Mesothelial cell of epicardium (in vitro differentiated cells): ENCODE results near the gene CHST13. TPM values are rescaled to one million over a fixed set of nuclear protein-coding genes. Genes with fewer than 3 reads are reported as not detected.

Experiments used
- DNase-seq, 2 experiments: peaks; one replicate each; pipeline ENCODE4 v3.0.0; 2021; ENCODE audit warnings: low spot score in 2 of 2; ENCODE audit not compliant: unreplicated experiment in 2 of 2
- H3K27ac Mint-ChIP-seq: 2 replicates; pipeline ENCODE4 v1.8.0; 2021; ENCODE audit warnings: mixed read lengths
- H3K27me3 Mint-ChIP-seq: 2 replicates; pipeline ENCODE4 v1.8.0; 2021; ENCODE audit warnings: low read depth, mixed read lengths
- H3K36me3 Mint-ChIP-seq: 2 replicates; pipeline ENCODE4 v1.8.0; 2021; ENCODE audit warnings: mixed read lengths
- H3K4me1 Mint-ChIP-seq: 2 replicates; pipeline ENCODE4 v1.8.0; 2021; ENCODE audit warnings: mixed read lengths
- H3K4me3 Mint-ChIP-seq: 2 replicates; pipeline ENCODE4 v1.8.0; 2021; ENCODE audit warnings: mild to moderate bottlenecking, moderate library complexity, mixed read lengths
- H3K9me3 Mint-ChIP-seq: 2 replicates; pipeline ENCODE4 v1.8.0; 2021; ENCODE audit warnings: mixed read lengths
- CTCF ChIP-seq: fragments of 200-600 bp; sonication (generic); IDR thresholded peaks from one replicate; pipeline ENCODE4 v1.5.0; 2021; ENCODE audit warnings: antibody characterized with exemption; ENCODE audit not compliant: unreplicated experiment
- total RNA-seq: library from RNA; stranded (reverse); gene quantifications from 3 replicates; pipeline ENCODE4 v1.2.1, GENCODE V29; 2021

Gene CHST13
- total RNA-seq, 1 donor from 2014 or later, result not detected

GRCh38 chr3:126494970-126495230 lies 29.1 kb upstream of the CHST13 start:
- H3K27me3 Mint-ChIP-seq, result no peaks in the 10 kb centered on the region
- no peak for DNase-seq
- H3K4me3 Mint-ChIP-seq, result no peak overlapping the region
- no peak for TF ChIP-seq CTCF
- no peaks in the 10 kb centered on the region for H3K4me1 Mint-ChIP-seq
- H3K27ac Mint-ChIP-seq, result no peak overlapping the region
- no peaks in the 10 kb centered on the region for H3K36me3 Mint-ChIP-seq
- H3K9me3 Mint-ChIP-seq, result no peaks in the 10 kb centered on the region

- Mint-ChIP-seq H3K4me1 (no peaks in the 10 kb centered on the region), H3K9me3 (no peaks in the 10 kb centered on the region), H3K27me3 (no peaks in the 10 kb centered on the region), H3K36me3 (no peaks in the 10 kb centered on the region), H3K27ac (no peak overlapping the region), H3K4me3 (no peak overlapping the region)
- no peak for DNase-seq
- no peak for TF ChIP-seq CTCF
Measured at GRCh38 chr3:126495786-126496185, 28.2 kb upstream of the CHST13 start.

- no peaks in the 10 kb centered on the region for H3K36me3 Mint-ChIP-seq
- DNase-seq, result no peak
- TF ChIP-seq CTCF, result no peak
- H3K4me1 Mint-ChIP-seq, result no peaks in the 10 kb centered on the region
- no peak overlapping the region for H3K4me3 Mint-ChIP-seq
- no peaks in the 10 kb centered on the region for H3K9me3 Mint-ChIP-seq
- no peak overlapping the region for H3K27ac Mint-ChIP-seq
- no peaks in the 10 kb centered on the region for H3K27me3 Mint-ChIP-seq
Measured at GRCh38 chr3:126496894-126497850, 26.8 kb upstream of the CHST13 start.

- no peak for TF ChIP-seq CTCF
- Mint-ChIP-seq H3K9me3 (no peaks in the 10 kb centered on the region), H3K4me1 (no peaks in the 10 kb centered on the region), H3K4me3 (no peak overlapping the region), H3K27me3 (no peaks in the 10 kb centered on the region), H3K36me3 (no peaks in the 10 kb centered on the region), H3K27ac (no peak overlapping the region)
- DNase-seq, result no peak
Measured at GRCh38 chr3:126497956-126498355, 26.0 kb upstream of the CHST13 start.

- Mint-ChIP-seq H3K27ac (no peak overlapping the region), H3K4me3 (no peak overlapping the region), H3K4me1 (no peaks in the 10 kb centered on the region), H3K9me3 (no peaks in the 10 kb centered on the region), H3K27me3 (peaks cover 2% of the 10 kb centered on the region), H3K36me3 (no peaks in the 10 kb centered on the region)
- TF ChIP-seq CTCF, result no peak
- no peak for DNase-seq
Measured at GRCh38 chr3:126498461-126498860, 25.5 kb upstream of the CHST13 start.

GRCh38 chr3:126498929-126499328 lies 25.0 kb upstream of the CHST13 start:
- Mint-ChIP-seq H3K27ac (no peak overlapping the region), H3K4me1 (no peaks in the 10 kb centered on the region), H3K9me3 (no peaks in the 10 kb centered on the region), H3K4me3 (no peak overlapping the region), H3K36me3 (no peaks in the 10 kb centered on the region), H3K27me3 (peaks cover 3% of the 10 kb centered on the region)
- no peak for DNase-seq
- no peak for TF ChIP-seq CTCF
